PC-9 (cell line): ENCODE data around the gene CNOT1. TPM values are rescaled to one million over a fixed set of nuclear protein-coding genes. Genes with fewer than 3 reads are reported as not detected.
"Not testable (repeated sequence)": the region's sequence is repeated elsewhere in the genome, so short reads cannot be mapped to it uniquely, and the experiment has no call there.

Experiments
- BruUV-seq: library from RNA; stranded (reverse); fragments of 400-500 nt; replicated peaks from 2 replicates; lab custom pipeline; 2021; lab: Mats Ljungman, UMichigan
- CTCF ChIA-PET: fragments of 300-600 bp; sonication (Branson Sonifier 250); formaldehyde crosslinking; loops from one replicate; lab custom pipeline; 2022; ENCODE audit warnings: antibody characterized with exemption; lab: Charles Lee
- POLR2A ChIA-PET: fragments of 300-600 bp; sonication (Branson Sonifier 250); formaldehyde crosslinking; loops from one replicate; lab custom pipeline; 2022; ENCODE audit warnings: antibody characterized with exemption; ENCODE audit not compliant: unreplicated experiment; lab: Charles Lee
- DNase-seq, 2 experiments: peaks; one replicate each; pipeline versions ENCODE4 v3.0.0 to v3.0.0-alpha.2; 2015 to 2022; ENCODE audit warnings: mixed read lengths in 1 of 2
- H2AFZ ChIP-seq: fragments of 200-600 bp; sonication (generic); 2 replicates; pipeline ENCODE4 v1.8.1; 2017; ENCODE audit warnings: antibody characterized with exemption
- H3F3A ChIP-seq: fragments of 200-600 bp; sonication (generic); 2 replicates; pipeline ENCODE4 v1.8.1; 2017; ENCODE audit warnings: antibody characterized with exemption, mild to moderate bottlenecking, low read depth; ENCODE audit not compliant: insufficient read depth
- H3K27ac ChIP-seq: fragments of 200-600 bp; sonication (generic); 2 replicates; pipeline ENCODE4 v1.6.1; 2016; ENCODE audit warnings: mixed run types
- H3K27me3 ChIP-seq: fragments of 200-600 bp; sonication (generic); 2 replicates; pipeline ENCODE4 v1.6.1; 2016; ENCODE audit warnings: low read depth, mixed run types; ENCODE audit not compliant: insufficient read depth
- H3K36me3 ChIP-seq: fragments of 200-600 bp; sonication (generic); 2 replicates; pipeline ENCODE4 v1.6.1; 2016; ENCODE audit warnings: low read depth, mixed run types
- H3K4me1 ChIP-seq: fragments of 200-600 bp; sonication (generic); replicated peaks from 2 replicates; pipeline ENCODE4 v1.6.1; 2016; ENCODE audit warnings: mixed run types; ENCODE audit not compliant: insufficient read depth
- H3K4me2 ChIP-seq: fragments of 200-600 bp; sonication (generic); 2 replicates; pipeline ENCODE4 v1.6.1; 2017; ENCODE audit warnings: mixed run types
- H3K4me3 ChIP-seq: fragments of 200-600 bp; sonication (generic); 2 replicates; pipeline ENCODE4 v1.6.1; 2016; ENCODE audit warnings: mixed run types
- H3K79me2 ChIP-seq: fragments of 200-600 bp; sonication (generic); 2 replicates; pipeline ENCODE4 v1.6.1; 2017; ENCODE audit warnings: low read depth, mixed run types
- H3K9me2 ChIP-seq: fragments of 200-600 bp; sonication (generic); 2 replicates; pipeline ENCODE4 v1.8.1; 2017; ENCODE audit warnings: mild to moderate bottlenecking; ENCODE audit not compliant: insufficient read depth
- H3K9me3 ChIP-seq: fragments of 200-600 bp; sonication (generic); 2 replicates; pipeline ENCODE4 v1.8.1; 2016; ENCODE audit warnings: low read depth; ENCODE audit not compliant: insufficient read depth
- H4K20me1 ChIP-seq: fragments of 200-600 bp; sonication (generic); 2 replicates; pipeline ENCODE4 v1.8.1; 2017; ENCODE audit not compliant: insufficient read depth
- CTCF ChIP-seq: fragments of 200-600 bp; sonication (generic); conservative IDR thresholded peaks from 2 replicates; pipeline ENCODE4 v1.6.1; 2017; ENCODE audit warnings: mixed run types, antibody characterized with exemption, mild to moderate bottlenecking, moderate library complexity
- EZH2 ChIP-seq: fragments of 200-600 bp; sonication (generic); IDR thresholded peaks from 2 replicates; pipeline ENCODE4 v1.8.0; 2017; ENCODE audit warnings: antibody characterized with exemption, low read depth
- intact Hi-C: fragments of 100-400 bp; cut with micrococcal nuclease; formaldehyde crosslinking; loops from one replicate; pipeline ENCODE4 v1.10.0; 2022; ENCODE audit not compliant: unreplicated experiment
- total RNA-seq: library from RNA; stranded (reverse); gene quantifications from 2 replicates; pipeline ENCODE4 v1.2.3, GENCODE V29; 2021

CNOT1 gene
- total RNA-seq, 1 experiment from 2014 or later = 233 TPM

DNA sequence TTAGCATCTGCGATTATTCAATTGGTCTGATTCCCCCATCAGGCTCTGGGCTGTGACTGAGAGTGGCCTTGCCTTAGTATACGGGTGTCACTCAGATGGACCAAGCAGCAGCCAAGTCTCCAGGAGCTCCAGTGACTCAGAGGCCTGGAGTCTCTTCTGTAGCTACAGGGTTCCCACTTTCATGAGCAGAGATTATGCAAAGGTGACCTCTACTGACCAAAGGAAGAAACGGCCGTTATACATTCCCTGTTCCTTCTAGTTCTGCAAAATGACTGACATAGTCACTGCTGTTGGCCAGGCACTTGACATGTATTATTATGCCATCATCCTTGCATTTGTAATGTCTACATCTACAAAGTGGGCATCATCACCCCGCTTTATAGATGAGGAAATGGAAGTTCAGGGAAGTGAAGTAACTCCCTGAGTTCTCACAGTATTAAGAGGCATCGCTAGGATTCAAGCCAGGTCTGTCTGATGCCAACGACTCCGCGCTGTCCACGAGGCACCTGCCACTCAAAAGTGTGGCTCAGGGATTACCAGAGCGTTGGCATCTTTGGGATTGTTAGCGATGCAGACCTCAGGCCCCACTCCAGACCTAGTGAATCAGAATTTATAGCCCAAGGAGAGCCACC is 31.7 kb upstream of the CNOT1 start:
- no peaks in the 10 kb centered on the region for H3K79me2 ChIP-seq
- intact Hi-C loops = loop anchor here (2.0 to 5.0 kb wide), 4 partner anchors 33 to 364 kb away; partner anchors contain the start of genes CNOT1 and PRSS54
- no peaks in the 10 kb centered on the region for H3K27me3 ChIP-seq
- TF ChIP-seq EZH2 (no peak), CTCF (peak; percentile 73)
- no peaks in the 10 kb centered on the region for H3K9me3 ChIP-seq
- ChIA-PET POLR2A (interaction anchor here (0.6 kb wide), 2 partner anchors 23 to 146 kb away, joined by 3 to 6 read pairs; partner anchors contain the start of genes SETD6 and SLC38A7), CTCF (interaction anchor here (0.5 to 1.5 kb wide), 18 partner anchors 9 to 638 kb away, joined by 3 to 11 read pairs (median 4); partner anchors contain the start of gene SLC38A7)
- no peak overlapping the region for H2AFZ ChIP-seq
- BruUV-seq = no TSS peak
- no peaks in the 10 kb centered on the region for H3K9me2 ChIP-seq
- H3K4me1 ChIP-seq = no peaks in the 10 kb centered on the region
- peaks cover 4% of the 10 kb centered on the region; the same call in 1 of the 2 replicates for H3F3A ChIP-seq
- DNase-seq = peak; percentile 51 to 86
- H3K27ac ChIP-seq = no peak overlapping the region
- no peaks in the 10 kb centered on the region for H4K20me1 ChIP-seq
- H3K36me3 ChIP-seq = no peaks in the 10 kb centered on the region
- H3K4me3 ChIP-seq = no peak overlapping the region
- H3K4me2 ChIP-seq = no peak overlapping the region

DNA sequence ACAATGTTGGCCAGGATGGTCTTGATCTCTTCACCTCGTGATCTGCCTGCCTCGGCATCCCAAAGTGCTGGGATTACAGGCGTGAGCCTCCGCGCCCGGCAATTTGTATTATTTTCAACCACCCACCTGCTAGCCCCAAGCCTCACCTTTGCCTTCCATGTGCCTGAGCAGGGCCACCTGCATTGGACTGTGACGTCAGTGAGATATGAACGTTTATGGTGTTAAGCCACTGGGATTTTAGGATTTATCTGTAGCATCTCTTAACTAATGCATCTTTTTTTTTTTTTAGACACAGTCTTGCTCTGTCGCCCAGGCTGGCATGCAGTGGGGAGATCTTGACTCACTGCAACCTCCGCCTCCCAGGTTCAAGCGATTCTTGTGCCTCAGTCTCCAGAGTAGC is 30.3 kb upstream of the CNOT1 start:
- H2AFZ ChIP-seq, H3K36me3 ChIP-seq, DNase-seq, POLR2A ChIA-PET, CTCF ChIA-PET, H4K20me1 ChIP-seq, H3K4me2 ChIP-seq, H3K9me3 ChIP-seq, H3K4me1 ChIP-seq, BruUV-seq, H3F3A ChIP-seq, H3K9me2 ChIP-seq, H3K79me2 ChIP-seq, H3K27ac ChIP-seq, H3K27me3 ChIP-seq, H3K4me3 ChIP-seq: not testable (repeated sequence)
- intact Hi-C loops = loop anchor here (2.0 to 10.0 kb wide), 5 partner anchors 31 to 635 kb away; partner anchors contain the start of genes CNOT1, MMP15 and PRSS54

GRCh38 chr16:58658796-58659211 is 29.2 kb upstream of the CNOT1 start:
- no TSS peak for BruUV-seq
- ChIA-PET CTCF (no interaction called here), POLR2A (no interaction called here)
- Histone ChIP-seq H2AFZ (no peak overlapping the region), H3K27me3 (no peaks in the 10 kb centered on the region), H3K4me2 (no peak overlapping the region), H3F3A (peaks cover 7% of the 10 kb centered on the region; the same call in 1 of the 2 replicates), H4K20me1 (no peaks in the 10 kb centered on the region), H3K4me1 (no peaks in the 10 kb centered on the region), H3K36me3 (no peaks in the 10 kb centered on the region), H3K9me3 (no peaks in the 10 kb centered on the region), H3K79me2 (no peaks in the 10 kb centered on the region), H3K9me2 (no peaks in the 10 kb centered on the region), H3K27ac (no peak overlapping the region), H3K4me3 (no peak overlapping the region)
- no peak for DNase-seq
- no peak for TF ChIP-seq CTCF
- TF ChIP-seq EZH2 = no peak
- intact Hi-C loops = loop anchor here (10.0 kb wide), 1 partner anchor 634 kb away; the partner anchor contains the start of gene MMP15
